Measurements from ENCODE around the gene MAP7. TPM values are rescaled to one million over a fixed set of nuclear protein-coding genes. Genes with fewer than 3 reads are reported as not detected.
A peak's percentile ranks its signal among the peaks of the same experiment; 100 is the strongest.

The MAP7 gene
- total and polyA plus RNA-seq, 9 of the 15 experiments (the other 6 are each of a cell fraction or from before 2014, with no cell fraction given), result 0.76 to 7.7 (median 3.9) TPM

- TF ChIP-seq JUN (IDR thresholded peaks at IDR 0.05; ENCODE audit: borderline replicate concordance, low read depth, low read length) (no peak), JUN (CRISPR knock-in tag; IDR thresholded peaks at IDR 0.05; ENCODE audit: borderline replicate concordance) (no peak), ZNF785 (CRISPR knock-in tag; IDR thresholded peaks at IDR 0.05) (no peak), XRCC5 (IDR thresholded peaks at IDR 0.05; ENCODE audit: low read depth, low read length) (no peak), PTRF (tag; IDR thresholded peaks at IDR 0.05) (no peak), ZNF395 (CRISPR knock-in tag; IDR thresholded peaks at IDR 0.05) (no peak), CHAMP1 (IDR thresholded peaks at IDR 0.05) (no peak), TRIM28 (IDR thresholded peaks at IDR 0.05) (no peak), ZNF274 (IDR thresholded peaks at IDR 0.05; ENCODE audit: borderline replicate concordance, low read depth, low read length) (no peak), ZNF431 (CRISPR knock-in tag; IDR thresholded peaks at IDR 0.05) (no peak), JUNB (CRISPR knock-in tag; conservative IDR thresholded peaks at IDR 0.05) (no peak), HOXB6 (CRISPR knock-in tag; IDR thresholded peaks at IDR 0.05; ENCODE audit: borderline replicate concordance) (no peak), JUND (IDR thresholded peaks at IDR 0.05; ENCODE audit: borderline replicate concordance, low read depth, low read length) (peak; percentile 48; the same call in 1 of the 2 replicates), JUND (tag; IDR thresholded peaks at IDR 0.05; ENCODE audit: borderline replicate concordance, low read depth, low read length) (peak; percentile 76; the same call in 2 of the 3 replicates), NR1H2 (CRISPR knock-in tag; IDR thresholded peaks at IDR 0.05) (no peak), TAF15 (IDR thresholded peaks at IDR 0.05; ENCODE audit: low read depth, low read length) (no peak), NR2C1 (IDR thresholded peaks at IDR 0.05) (no peak), NR2C1 (tag; IDR thresholded peaks at IDR 0.05) (peak; percentile 52), ZNF644 (tag; IDR thresholded peaks at IDR 0.05; ENCODE audit: low read depth) (0 out of 2 replicates have a peak, but pooled peaks have one; percentile 46), ARNT (IDR thresholded peaks at IDR 0.05) (peak in 1 of 2 experiments; percentile 82; a peak in 2 of 4 replicates), OTX1 (CRISPR knock-in tag; IDR thresholded peaks at IDR 0.05) (0 out of 2 replicates have a peak, but pooled peaks have one; percentile 32), ZNF146 (CRISPR knock-in tag; IDR thresholded peaks at IDR 0.05; ENCODE audit: unreplicated experiment) (no peak), TCF7L2 (IDR thresholded peaks at IDR 0.05; ENCODE audit: low read depth, low read length) (no peak), MTA1 (IDR thresholded peaks at IDR 0.05; ENCODE audit: borderline replicate concordance) (no peak), ETV5 (CRISPR knock-in tag; IDR thresholded peaks at IDR 0.05; ENCODE audit: low read depth) (no peak), ELK3 (CRISPR knock-in tag; IDR thresholded peaks at IDR 0.05) (no peak)
Observed at GRCh38 chr6:136333824-136334464, 216.3 kb downstream of the MAP7 start (continued).
